GM19324 (cell line): Measurements from ENCODE around the gene GNB3.
"Not testable (repeated sequence)": the region's sequence is repeated elsewhere in the genome, so short reads cannot be mapped to it uniquely, and the experiment has no call there.

Experiments
- ATAC-seq: cut with Tn5 transposase; IDR thresholded peaks from one replicate; pipeline ENCODE4 v1.9.1; 2021; ENCODE audit warnings: mild to moderate bottlenecking, moderate library complexity; ENCODE audit not compliant: unreplicated experiment, low FRiP score

GNB3 gene

GRCh38 chr12:6873094-6874014 is 32.6 kb downstream of the GNB3 start, which contains the start of gene SPSB2:
TSS of gene SPSB2 (minus strand) at chr12:6873303. CDS start at chr12:6872901, 402 bp downstream.
- peak; percentile 88 for ATAC-seq

- ATAC-seq = not testable (repeated sequence)
Measured at GRCh38 chr12:6874015-6874368, 33.3 kb downstream of the GNB3 start.

- not testable (repeated sequence) for ATAC-seq
Measured at GRCh38 chr12:6879824-6880223, 39.1 kb downstream of the GNB3 start.

GRCh38 chr12:6883252-6883651 is 42.5 kb downstream of the GNB3 start:
- ATAC-seq = no peak

- no peak for ATAC-seq
Measured at GRCh38 chr12:6883683-6884082, 43.0 kb downstream of the GNB3 start.

GRCh38 chr12:6884539-6884938 is 43.8 kb downstream of the GNB3 start:
- no peak for ATAC-seq

- not testable (repeated sequence) for ATAC-seq
Measured at GRCh38 chr12:6886206-6886999, 45.7 kb downstream of the GNB3 start.

- no peak for ATAC-seq
Measured at GRCh38 chr12:6887460-6887859, 46.7 kb downstream of the GNB3 start.

- no peak for ATAC-seq
Measured at GRCh38 chr12:6888360-6888759, 47.6 kb downstream of the GNB3 start.

GRCh38 chr12:6888794-6889193 is 48.1 kb downstream of the GNB3 start:
- ATAC-seq = not testable (repeated sequence)

- not testable (repeated sequence) for ATAC-seq
Measured at GRCh38 chr12:6889775-6890573, 49.2 kb downstream of the GNB3 start.

GRCh38 chr12:6890789-6891645 is 50.3 kb downstream of the GNB3 start:
- ATAC-seq = peak; percentile 92

GRCh38 chr12:6891646-6892001 is 50.9 kb downstream of the GNB3 start:
- peak; percentile 7 for ATAC-seq

GRCh38 chr12:6892683-6893082 is 52.0 kb downstream of the GNB3 start:
- not testable (repeated sequence) for ATAC-seq

GRCh38 chr12:6894321-6894720 is 53.6 kb downstream of the GNB3 start:
- no peak for ATAC-seq
